GM08714 (cell line): ENCODE data around the gene SLC25A53.

Experiments
- H3K4me3 ChIP-seq: fragments of 200-500 bp; sonication (Bioruptor generic); 2 replicates; pipeline ENCODE4 v1.5.1; 2014; ENCODE audit warnings: mild to moderate bottlenecking, low read length, inconsistent platforms
- ZNF274 ChIP-seq: IDR thresholded peaks from 2 replicates; pipeline ENCODE4 v1.6.1; 2012; ENCODE audit warnings: mild to moderate bottlenecking, low read depth, low read length

Gene SLC25A53

GRCh38 chrX:104156630-104157529 is at the start of gene SLC25A53:
Gene SLC25A53, minus strand, starts transcription at chrX:104157009. Its CDS starts 51,752 bp downstream, at chrX:104105257.
- peak within 1 kb of the TSS; percentile 95 for H3K4me3 ChIP-seq
- TF ChIP-seq ZNF274, result no peak

- no peak for TF ChIP-seq ZNF274
These were observed 48.7 kb upstream of the SLC25A53 start for GRCh38 chrX:104205548-104205947.

GRCh38 chrX:104195489-104196084 is 38.8 kb upstream of the SLC25A53 start:
- TF ChIP-seq ZNF274, result no peak
- H3K4me3 ChIP-seq, result no peak overlapping the region

More at GRCh38 chrX:104205548-104205947, 48.7 kb upstream of the SLC25A53 start:
- H3K4me3 ChIP-seq, result no peak overlapping the region

GRCh38 chrX:104195013-104195412 is 38.2 kb upstream of the SLC25A53 start:
- no peak overlapping the region for H3K4me3 ChIP-seq
- TF ChIP-seq ZNF274, result no peak

GRCh38 chrX:104193485-104193884 is 36.7 kb upstream of the SLC25A53 start:
- no peak for TF ChIP-seq ZNF274
- no peak overlapping the region for H3K4me3 ChIP-seq

GRCh38 chrX:104189837-104190236 is 33.0 kb upstream of the SLC25A53 start:
- TF ChIP-seq ZNF274, result no peak
- no peak overlapping the region for H3K4me3 ChIP-seq

- no peak for TF ChIP-seq ZNF274
- H3K4me3 ChIP-seq, result no peak overlapping the region
These were observed 31.1 kb upstream of the SLC25A53 start for GRCh38 chrX:104187931-104188330.

GRCh38 chrX:104183685-104184084 is 26.9 kb upstream of the SLC25A53 start:
- TF ChIP-seq ZNF274, result no peak
- H3K4me3 ChIP-seq, result no peak overlapping the region

GRCh38 chrX:104173841-104174240 is 17.0 kb upstream of the SLC25A53 start:
- no peak overlapping the region for H3K4me3 ChIP-seq
- no peak for TF ChIP-seq ZNF274

- TF ChIP-seq ZNF274, result no peak
- H3K4me3 ChIP-seq, result no peak overlapping the region
These were observed 16.0 kb upstream of the SLC25A53 start for GRCh38 chrX:104172788-104173187.

GRCh38 chrX:104172121-104172520 is 15.3 kb upstream of the SLC25A53 start:
- no peak for TF ChIP-seq ZNF274
- no peak overlapping the region for H3K4me3 ChIP-seq

GRCh38 chrX:104168127-104168526 is 11.3 kb upstream of the SLC25A53 start:
- H3K4me3 ChIP-seq, result no peak overlapping the region; the same call in 1 of the 2 replicates
- no peak for TF ChIP-seq ZNF274

GRCh38 chrX:104166735-104167436 is 10.1 kb upstream of the SLC25A53 start:
- no peak for TF ChIP-seq ZNF274
- peak overlapping the region; percentile 86 for H3K4me3 ChIP-seq
